HUES48 (cell line): ENCODE results near the gene NUBP2.

Source experiments
- H3K27ac ChIP-seq: one replicate; pipeline ENCODE4 v1.7.0; 2013; ENCODE audit warnings: low read depth, low read length, inconsistent platforms
- H3K27me3 ChIP-seq: 2 replicates; pipeline ENCODE4 v1.6.1; 2013; ENCODE audit warnings: mild to moderate bottlenecking, low read length; ENCODE audit not compliant: control insufficient read depth, insufficient read depth
- H3K36me3 ChIP-seq: 2 replicates; pipeline ENCODE4 v1.6.1; 2013; ENCODE audit warnings: low read length; ENCODE audit not compliant: control insufficient read depth, insufficient read depth
- H3K4me1 ChIP-seq: 2 replicates; pipeline ENCODE4 v1.6.1; 2013; ENCODE audit warnings: mild to moderate bottlenecking, low read length; ENCODE audit not compliant: control insufficient read depth, insufficient read depth
- H3K4me3 ChIP-seq: 2 replicates; pipeline ENCODE4 v1.5.1; 2013; ENCODE audit warnings: mild to moderate bottlenecking, low read depth, low read length
- H3K9ac ChIP-seq: 2 replicates; pipeline ENCODE4 v1.6.1; 2013; ENCODE audit warnings: mild to moderate bottlenecking, low read depth, low read length, moderate library complexity
- H3K9me3 ChIP-seq: 2 replicates; pipeline ENCODE4 v1.6.1; 2013; ENCODE audit warnings: low read length; ENCODE audit not compliant: control insufficient read depth, insufficient read depth

The NUBP2 gene, protein sequence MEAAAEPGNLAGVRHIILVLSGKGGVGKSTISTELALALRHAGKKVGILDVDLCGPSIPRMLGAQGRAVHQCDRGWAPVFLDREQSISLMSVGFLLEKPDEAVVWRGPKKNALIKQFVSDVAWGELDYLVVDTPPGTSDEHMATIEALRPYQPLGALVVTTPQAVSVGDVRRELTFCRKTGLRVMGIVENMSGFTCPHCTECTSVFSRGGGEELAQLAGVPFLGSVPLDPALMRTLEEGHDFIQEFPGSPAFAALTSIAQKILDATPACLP

DNA sequence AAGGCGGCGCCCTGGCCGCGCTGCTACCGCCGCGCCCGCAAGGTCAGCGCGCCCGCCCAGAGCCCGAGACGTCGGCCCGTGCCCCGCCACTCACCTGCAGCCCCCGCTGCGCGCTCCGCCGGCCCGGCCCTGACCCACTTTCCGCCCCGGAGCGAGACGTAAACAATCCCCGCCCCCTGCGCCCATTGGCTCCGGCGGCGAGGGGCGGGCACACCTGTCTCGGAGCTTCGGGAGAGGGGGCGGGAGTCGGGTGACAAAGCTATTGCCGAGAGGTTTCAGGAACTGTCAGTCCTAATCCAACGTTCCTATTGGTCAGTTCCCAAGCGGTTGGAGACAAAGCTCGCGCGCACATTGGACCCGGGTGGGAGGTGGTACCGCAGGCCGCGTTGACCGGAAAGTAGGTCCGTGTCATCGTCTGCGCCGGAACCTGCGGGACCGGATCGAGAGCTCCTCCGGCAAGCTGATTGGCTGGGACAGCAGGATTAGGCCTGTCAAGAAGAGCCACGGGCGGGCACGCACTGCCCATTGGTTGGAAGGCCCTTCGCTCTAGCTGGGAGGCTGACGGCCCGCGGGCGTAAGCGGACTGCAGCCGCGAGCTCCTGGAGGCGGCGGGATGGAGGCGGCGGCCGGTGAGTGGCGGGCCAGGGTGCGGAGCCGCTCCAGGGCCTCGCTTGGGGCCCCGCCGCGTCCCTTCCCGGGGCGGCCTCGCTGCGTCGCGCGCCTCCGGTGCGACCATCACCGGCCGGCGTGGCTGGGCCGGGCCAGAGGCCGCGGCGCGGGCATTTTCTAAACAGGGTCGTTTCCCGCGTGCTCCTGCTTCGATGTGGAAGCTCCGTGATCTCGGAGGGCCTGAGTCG lies at the start of gene NUBP2, which contains the start of gene SPSB3:
Gene NUBP2, plus strand, starts transcription at position 553 of the 857 bp plus-strand sequence. Its CDS starts 61 bp downstream, at position 614.
Gene SPSB3, minus strand, starts transcription at position 164 of the 857 bp plus-strand sequence. CDS start 1,088 bp downstream, outside the sequence.
- peak within 1 kb of the TSS; percentile 79 for H3K4me3 ChIP-seq
- peak within 1 kb of the TSS; percentile 65 for H3K9ac ChIP-seq
- peaks cover 4% of the 10 kb centered on the region; the same call in 1 of the 2 replicates for H3K4me1 ChIP-seq
- H3K9me3 ChIP-seq: no peaks in the 10 kb centered on the region
- H3K36me3 ChIP-seq: peaks cover 17% of the 10 kb centered on the region
- H3K27ac ChIP-seq: peak within 1 kb of the TSS; percentile 77
- no peaks in the 10 kb centered on the region for H3K27me3 ChIP-seq

DNA sequence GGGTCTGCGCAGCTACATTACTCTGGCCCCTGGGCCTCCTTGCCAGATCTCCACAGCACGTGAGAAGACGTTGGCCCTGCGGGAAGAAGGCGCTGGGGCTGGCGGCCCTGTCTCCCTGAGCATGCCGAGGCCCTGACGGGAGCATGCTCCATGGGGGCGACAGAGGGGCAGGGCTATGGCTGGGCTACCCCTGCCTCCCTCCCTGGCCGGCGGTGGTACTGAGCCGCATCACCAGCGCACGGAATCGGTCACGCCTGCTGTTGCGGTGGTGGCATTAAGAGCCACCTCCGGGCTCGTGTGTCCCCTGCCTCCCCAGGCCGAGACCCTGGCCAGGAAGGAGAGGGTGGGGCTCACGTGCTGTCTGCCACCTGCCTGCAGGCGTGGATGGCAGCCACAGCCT lies 48.6 kb upstream of the NUBP2 start:
- H3K9me3 ChIP-seq: peaks cover 49% of the 10 kb centered on the region

DNA sequence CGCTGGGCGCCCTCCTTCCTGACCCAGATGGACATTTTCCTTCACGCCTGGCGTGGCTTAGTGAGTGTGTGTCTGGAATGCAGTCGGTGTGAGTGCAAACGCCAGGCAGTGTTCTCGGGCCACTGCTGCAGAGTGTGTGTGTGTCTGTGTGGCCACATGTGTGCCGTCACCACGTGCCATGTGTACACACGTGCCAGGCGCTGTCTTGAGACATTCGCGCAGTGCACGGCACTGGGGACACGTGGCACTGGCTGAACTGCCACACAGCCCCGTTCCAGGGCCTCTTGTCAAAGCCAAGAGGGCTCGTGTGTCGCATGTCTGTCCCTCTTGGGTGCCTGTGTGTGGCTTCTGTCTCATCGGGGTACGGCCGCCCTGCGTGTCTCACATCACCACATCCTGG lies 47.9 kb upstream of the NUBP2 start:
- Histone ChIP-seq H3K4me3 (no peak overlapping the region), H3K36me3 (peaks cover 4% of the 10 kb centered on the region), H3K27me3 (no peaks in the 10 kb centered on the region), H3K9me3 (peaks cover 56% of the 10 kb centered on the region), H3K4me1 (no peaks in the 10 kb centered on the region), H3K27ac (no peak overlapping the region), H3K9ac (no peak overlapping the region)

More for the DNA sequence above, 48.6 kb upstream of the NUBP2 start:
- Histone ChIP-seq H3K4me3 (no peak overlapping the region), H3K27ac (no peak overlapping the region), H3K9ac (no peak overlapping the region), H3K4me1 (no peaks in the 10 kb centered on the region), H3K27me3 (no peaks in the 10 kb centered on the region), H3K36me3 (peaks cover 5% of the 10 kb centered on the region)

DNA sequence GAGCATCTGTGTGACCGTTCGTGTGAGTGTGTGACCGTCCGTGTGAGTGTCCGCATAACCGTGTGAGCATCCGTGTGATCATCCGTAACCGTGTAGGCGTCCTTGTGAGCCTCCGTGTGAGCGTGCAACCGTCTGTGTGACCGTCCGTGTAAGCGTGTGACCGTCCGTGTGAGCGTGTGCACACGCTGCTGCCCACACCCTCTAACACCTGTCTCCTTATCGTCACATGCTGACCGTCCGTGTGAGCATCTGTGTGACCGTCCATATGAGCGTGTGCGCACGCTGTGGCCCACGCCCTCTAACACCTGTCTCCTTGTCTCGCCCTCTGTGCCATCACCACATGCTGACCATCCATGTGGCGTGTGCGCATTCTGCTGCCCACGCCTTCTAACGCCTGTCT lies 42.5 kb upstream of the NUBP2 start:
- peaks cover 47% of the 10 kb centered on the region for H3K9me3 ChIP-seq
- no peak overlapping the region for H3K27ac ChIP-seq
- H3K27me3 ChIP-seq: no peaks in the 10 kb centered on the region

DNA sequence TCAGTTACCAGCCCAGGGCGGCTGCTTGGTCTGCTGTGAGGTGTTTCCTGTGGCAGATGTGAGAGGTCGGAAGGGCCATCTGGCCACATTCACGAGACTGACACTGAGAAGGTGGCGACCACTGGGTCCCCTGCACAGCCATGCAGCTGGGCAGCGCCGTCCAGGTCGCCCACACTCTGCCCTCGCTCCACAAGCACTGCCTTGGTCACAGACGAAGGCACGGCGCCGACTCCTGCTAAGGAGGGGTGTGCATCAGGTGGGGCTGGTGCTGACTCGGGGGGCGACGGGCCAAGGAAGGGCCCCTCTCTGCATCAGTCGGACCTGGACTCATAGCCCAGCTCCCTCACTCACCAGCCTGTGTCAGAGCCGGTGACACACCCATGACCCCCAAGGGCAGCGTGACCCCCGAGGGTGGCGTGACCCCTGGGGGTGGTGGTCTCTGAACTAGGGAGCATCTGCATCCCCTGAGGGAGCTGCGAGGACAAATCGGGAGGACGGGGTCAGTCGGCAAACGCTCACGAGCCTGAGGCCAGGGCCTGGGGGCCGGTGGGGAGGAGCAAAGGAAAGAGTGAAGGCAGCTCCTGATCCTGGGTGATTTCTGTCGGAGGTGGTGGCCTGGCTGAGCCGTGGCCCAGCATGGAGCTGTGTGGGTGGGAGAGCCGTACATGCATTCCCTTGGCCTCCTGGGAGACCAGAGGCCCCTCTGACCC lies 41.8 kb upstream of the NUBP2 start:
- Histone ChIP-seq H3K9me3 (peaks cover 40% of the 10 kb centered on the region), H3K27me3 (no peaks in the 10 kb centered on the region), H3K36me3 (peaks cover 14% of the 10 kb centered on the region; the same call in 1 of the 2 replicates), H3K9ac (no peak overlapping the region), H3K4me3 (no peak overlapping the region), H3K27ac (no peak overlapping the region), H3K4me1 (no peaks in the 10 kb centered on the region)

More for the DNA sequence above, 42.5 kb upstream of the NUBP2 start:
- Histone ChIP-seq H3K4me3 (no peak overlapping the region), H3K9ac (no peak overlapping the region), H3K4me1 (no peaks in the 10 kb centered on the region), H3K36me3 (peaks cover 8% of the 10 kb centered on the region; the same call in 1 of the 2 replicates)

DNA sequence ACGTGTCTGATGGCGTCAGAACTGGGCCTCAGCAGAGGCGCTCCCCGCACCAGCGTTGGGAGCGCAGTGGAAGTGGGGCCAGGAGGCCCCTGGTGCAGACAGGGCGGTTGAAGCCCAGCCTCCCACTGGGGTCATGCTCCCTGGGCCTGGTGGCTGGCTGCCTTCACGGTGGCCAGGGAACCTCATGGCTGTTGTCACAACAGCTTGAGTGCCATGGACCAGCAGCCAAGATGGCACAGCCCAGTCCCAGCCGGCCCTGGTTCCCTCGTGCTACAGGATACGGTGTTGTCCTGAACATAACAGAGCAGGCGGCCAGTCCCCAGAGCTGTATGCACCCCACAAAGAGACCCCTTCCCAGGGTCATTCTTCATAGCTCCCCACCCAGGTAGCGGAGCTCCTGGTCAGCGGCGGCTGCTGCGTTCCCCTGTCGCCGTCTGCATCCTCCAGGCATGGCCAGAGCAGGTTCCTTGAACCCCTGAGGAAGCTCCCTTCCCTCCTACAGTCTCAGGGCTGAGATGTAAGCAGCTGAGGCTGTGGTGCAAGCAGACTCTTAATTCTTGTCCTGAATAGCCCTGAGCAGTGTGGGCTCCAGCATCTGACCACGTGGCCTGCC lies 41.1 kb upstream of the NUBP2 start:
- Histone ChIP-seq H3K9ac (no peak overlapping the region), H3K27ac (no peak overlapping the region), H3K4me1 (no peaks in the 10 kb centered on the region), H3K36me3 (peaks cover 14% of the 10 kb centered on the region; the same call in 1 of the 2 replicates), H3K9me3 (peaks cover 32% of the 10 kb centered on the region), H3K4me3 (no peak overlapping the region), H3K27me3 (no peaks in the 10 kb centered on the region)

DNA sequence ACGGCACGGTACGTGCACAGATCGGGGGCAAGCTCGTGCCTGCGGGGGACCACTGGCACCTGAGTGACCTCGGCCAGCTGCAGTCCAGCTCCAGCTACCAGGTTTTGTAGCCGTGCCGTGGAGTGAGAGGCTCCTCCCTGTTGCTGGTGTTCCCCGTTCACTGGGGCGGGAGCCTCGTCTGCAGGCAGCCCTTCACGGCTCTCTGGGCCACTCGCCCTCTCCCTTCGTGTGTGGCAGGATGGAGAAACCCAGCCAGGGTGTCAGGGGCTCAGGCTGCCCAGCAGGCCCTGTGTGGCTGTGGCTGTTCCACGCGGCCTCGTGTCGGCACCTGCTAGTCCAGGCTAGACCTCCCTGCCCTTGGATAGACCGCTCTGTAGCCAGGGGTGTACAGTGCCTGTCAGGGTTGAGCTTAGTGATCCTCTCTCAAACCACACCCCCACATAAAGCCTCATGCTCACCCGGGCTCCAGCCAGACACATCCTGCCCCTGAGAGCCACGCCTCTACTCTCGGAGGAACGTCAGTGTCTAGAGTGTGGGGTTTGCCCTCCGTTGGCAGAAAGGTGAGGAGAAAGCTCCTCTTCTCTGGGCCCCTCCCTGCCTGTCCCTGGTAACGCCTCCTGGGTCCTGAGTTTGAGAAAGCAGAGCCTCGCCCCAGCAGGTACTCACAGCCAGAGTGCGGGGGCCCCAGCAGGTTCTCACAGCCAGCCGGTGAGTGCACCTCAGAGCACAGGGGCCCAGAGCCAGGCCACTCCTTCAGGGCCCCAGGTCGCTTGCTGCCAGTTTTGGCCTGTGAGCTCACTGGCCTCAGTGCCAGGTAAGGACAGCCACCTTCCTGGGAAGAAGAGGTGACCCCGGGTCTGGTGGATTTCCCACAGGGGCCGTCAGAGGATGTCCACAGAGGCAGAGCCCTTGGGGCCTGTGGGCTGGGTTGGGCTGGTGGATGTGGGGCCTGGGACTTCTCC lies 39.1 kb upstream of the NUBP2 start:
- H3K36me3 ChIP-seq: peaks cover 19% of the 10 kb centered on the region
- no peak overlapping the region for H3K27ac ChIP-seq
- H3K9me3 ChIP-seq: peaks cover 12% of the 10 kb centered on the region
- H3K4me3 ChIP-seq: no peak overlapping the region
- no peak overlapping the region for H3K9ac ChIP-seq
- H3K27me3 ChIP-seq: no peaks in the 10 kb centered on the region
- H3K4me1 ChIP-seq: no peaks in the 10 kb centered on the region

DNA sequence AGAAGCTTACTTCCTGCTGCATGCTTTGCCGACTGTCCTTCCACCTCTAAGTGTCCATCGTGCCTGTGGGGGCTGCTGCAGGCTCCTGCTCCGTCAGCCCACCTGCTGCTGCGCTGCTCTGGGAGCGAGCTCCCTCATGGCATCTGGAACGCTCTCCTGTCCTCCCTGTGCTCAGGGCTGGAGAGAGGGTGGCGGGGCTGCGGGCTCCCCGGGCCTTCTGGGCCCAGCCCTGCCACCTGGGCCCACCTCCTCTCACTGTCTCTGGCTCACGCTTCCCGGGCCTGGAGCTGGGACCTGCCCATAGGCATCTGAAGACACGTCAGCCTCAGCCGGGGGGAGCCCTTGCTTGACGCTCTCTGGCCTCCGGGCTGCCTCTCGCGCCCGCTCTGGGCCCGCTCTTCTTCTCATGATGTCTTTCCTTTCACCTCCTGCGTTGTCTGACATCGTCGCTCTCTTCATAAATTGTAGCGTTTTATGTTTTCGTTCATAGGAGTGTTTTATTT lies 38.4 kb upstream of the NUBP2 start:
- peaks cover 27% of the 10 kb centered on the region for H3K36me3 ChIP-seq

DNA sequence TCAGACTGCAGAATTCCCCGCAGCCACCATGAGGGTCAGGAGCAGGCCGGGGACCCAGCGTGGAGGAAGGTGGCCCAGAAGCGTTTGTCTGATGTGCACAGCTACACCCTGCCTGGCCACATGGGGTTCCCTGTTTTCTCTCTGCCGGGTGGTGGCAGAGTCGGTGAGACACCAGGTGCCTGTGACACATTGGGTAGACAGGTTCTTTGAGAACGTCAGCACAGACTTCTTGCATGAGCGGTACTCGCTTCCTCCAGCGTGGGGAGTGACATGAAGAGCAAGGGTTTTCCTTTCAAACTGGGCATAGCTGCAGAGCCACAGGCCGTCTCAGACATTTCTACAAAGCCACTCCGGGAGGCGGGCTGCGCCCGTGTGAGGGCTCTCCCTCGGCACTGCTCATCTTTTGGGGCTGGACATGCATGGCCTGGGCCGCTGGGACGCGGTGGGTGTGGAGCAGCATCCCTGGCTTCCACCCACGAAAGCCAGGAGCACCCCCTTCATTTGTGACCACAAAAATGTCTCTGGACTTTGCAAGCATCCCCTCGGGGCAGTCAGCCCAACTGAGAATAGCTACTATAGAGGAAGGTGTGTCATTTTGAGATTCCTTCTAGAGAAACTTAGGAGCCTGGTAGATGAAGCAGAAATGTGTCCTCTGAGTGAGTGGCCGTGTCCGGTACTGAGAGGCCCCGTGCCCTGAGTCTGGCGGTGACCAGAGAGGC lies 37.4 kb upstream of the NUBP2 start:
- Histone ChIP-seq H3K36me3 (peaks cover 31% of the 10 kb centered on the region), H3K27me3 (no peaks in the 10 kb centered on the region), H3K9me3 (no peaks in the 10 kb centered on the region), H3K4me1 (no peaks in the 10 kb centered on the region), H3K4me3 (no peak overlapping the region), H3K9ac (no peak overlapping the region), H3K27ac (peak overlapping the region; percentile 6)

More for the DNA sequence above, 38.4 kb upstream of the NUBP2 start:
- Histone ChIP-seq H3K27me3 (no peaks in the 10 kb centered on the region), H3K4me3 (no peak overlapping the region), H3K27ac (no peak overlapping the region), H3K4me1 (no peaks in the 10 kb centered on the region), H3K9ac (no peak overlapping the region), H3K9me3 (peaks cover 5% of the 10 kb centered on the region)
